IPS DF 4.7 (cell line): ENCODE results near the gene PANX3.
"Not testable (repeated sequence)": the region's sequence is repeated elsewhere in the genome, so short reads cannot be mapped to it uniquely, and the experiment has no call there.

ENCODE experiments used
- DNase-seq: peaks from one replicate; pipeline ENCODE4 v3.0.0-alpha.2; 2013; ENCODE audit warnings: low spot score; ENCODE audit errors: extremely low read depth

PANX3 gene, protein sequence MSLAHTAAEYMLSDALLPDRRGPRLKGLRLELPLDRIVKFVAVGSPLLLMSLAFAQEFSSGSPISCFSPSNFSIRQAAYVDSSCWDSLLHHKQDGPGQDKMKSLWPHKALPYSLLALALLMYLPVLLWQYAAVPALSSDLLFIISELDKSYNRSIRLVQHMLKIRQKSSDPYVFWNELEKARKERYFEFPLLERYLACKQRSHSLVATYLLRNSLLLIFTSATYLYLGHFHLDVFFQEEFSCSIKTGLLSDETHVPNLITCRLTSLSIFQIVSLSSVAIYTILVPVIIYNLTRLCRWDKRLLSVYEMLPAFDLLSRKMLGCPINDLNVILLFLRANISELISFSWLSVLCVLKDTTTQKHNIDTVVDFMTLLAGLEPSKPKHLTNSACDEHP

DNA sequence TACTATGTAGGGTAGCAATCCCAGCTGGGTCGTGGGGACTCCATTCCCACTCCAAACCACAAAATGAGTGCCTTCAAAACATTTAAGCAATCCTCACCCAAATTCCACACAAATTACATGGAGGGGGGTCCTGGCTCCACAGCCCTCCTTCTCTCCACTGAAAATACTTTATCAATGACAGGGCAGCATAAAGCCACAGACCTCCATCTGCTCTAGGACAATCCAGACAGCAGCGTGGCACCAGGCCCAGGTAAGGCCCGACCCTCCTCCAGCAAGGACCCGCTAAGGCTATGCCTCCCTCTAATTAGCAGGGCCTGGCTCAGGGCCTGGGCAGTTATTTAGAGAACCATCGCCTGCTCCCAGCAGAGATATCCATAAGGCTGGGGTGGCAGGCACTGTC lies at the start of gene PANX3:
Gene PANX3, plus strand, starts transcription at position 365 of the 400 bp plus-strand sequence. CDS start 129 bp downstream, outside the sequence.
- DNase-seq, result no peak

DNA sequence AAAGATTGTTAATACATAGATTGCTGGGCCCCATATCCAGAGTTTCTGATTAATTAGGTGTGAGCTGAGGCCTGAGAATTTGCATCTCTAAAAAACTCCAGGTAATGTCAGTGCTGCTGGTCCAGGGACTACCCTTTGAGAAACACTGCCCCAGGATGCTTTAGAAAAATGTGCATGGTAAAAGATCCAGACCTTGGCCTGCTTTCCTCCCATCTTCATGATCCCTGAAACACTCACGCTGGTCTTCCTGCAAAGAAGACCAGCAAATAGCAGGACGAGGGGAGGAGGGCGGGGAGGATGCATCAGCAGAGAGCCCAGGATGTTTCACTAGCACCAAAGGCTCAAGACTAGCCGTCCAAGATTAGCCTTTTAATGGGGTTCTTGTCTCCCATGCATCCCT lies 41.5 kb upstream of the PANX3 start, which contains the start of gene OR8A1:
Gene OR8A1, plus strand, starts transcription at position 301 of the 400 bp plus-strand sequence. CDS start 123 bp downstream, outside the sequence.
- no peak for DNase-seq

DNA sequence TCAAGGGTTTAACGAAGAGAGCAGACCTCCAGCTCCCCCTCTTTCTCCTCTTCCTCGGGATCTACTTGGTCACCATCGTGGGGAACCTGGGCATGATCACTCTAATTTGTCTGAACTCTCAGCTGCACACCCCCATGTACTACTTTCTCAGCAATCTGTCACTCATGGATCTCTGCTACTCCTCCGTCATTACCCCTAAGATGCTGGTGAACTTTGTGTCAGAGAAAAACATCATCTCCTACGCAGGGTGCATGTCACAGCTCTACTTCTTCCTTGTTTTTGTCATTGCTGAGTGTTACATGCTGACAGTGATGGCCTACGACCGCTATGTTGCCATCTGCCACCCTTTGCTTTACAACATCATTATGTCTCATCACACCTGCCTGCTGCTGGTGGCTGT lies 41.1 kb upstream of the PANX3 start:
- DNase-seq, result no peak

DNA sequence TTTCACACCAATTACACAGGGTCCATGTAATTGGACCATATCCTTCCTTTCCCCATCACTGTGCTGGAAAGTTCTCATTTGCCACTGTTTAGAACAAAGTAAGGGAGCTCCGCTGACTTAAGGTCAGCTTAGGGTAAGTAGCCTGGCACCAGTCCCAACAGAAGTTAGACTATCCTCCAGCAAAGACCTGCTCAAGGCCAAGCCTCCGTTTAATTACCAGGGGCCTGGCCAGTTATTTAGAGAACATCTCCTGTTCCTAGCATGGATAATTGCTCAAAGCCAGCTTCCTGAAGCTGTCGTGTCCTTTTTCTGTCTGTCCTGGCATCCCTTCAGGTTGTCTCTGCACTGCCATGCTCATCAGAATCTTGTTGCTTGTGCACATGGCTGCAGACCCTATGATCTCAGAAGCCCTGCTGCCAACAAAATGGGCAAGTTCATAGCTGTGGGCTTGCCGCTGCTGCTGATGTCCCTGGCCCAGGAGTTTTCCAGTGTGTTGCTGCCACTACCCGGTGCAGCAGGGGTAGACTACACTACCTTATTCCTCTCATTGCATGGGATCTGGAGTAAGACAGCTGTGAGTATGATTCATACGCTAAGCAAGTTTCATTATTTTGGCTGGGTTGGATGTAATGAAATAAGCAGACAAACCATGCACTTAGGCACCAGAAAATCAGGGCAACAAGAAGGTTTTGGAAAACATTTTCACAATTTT lies 33.4 kb upstream of the PANX3 start:
- DNase-seq, result no peak

DNA sequence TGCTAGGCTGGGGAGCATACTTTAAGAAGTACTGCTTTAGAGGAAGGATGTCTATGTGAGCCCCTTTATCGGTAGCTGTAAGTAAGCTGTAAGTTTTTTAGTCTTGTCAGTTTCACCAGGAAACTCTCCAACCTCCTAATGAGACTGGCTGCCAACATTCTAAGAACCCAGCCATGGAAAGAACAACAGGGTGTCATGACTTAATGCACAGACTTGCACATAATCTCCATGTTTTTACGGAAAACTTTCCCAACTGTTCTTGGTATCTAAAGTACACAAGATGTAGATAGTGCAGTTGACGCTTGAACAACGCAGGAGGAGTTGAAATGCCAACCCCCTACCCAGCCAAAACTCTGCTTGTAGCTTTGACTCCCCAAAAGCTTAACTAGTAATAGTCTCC lies 32.5 kb upstream of the PANX3 start:
- DNase-seq, result no peak

DNA sequence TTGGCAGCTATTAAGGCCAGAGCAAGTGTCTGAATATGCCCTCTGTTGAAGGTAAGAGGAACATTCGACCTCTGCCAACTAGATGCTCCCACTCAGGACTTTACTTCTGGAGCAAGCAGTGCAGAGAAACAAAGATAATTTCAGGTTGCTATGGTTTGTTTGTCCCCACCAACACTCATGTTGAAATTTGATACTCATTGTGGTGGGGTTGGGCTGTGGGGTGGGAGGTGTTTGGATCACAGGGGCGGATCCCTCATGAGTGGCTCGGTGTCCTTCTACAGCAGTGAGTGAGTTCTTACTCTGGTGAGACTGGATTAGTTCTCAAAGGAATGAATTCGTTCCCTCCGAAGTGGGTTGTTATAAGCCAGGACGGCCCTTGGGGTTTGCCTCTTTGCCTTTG lies 29.4 kb upstream of the PANX3 start:
- no peak for DNase-seq

DNA sequence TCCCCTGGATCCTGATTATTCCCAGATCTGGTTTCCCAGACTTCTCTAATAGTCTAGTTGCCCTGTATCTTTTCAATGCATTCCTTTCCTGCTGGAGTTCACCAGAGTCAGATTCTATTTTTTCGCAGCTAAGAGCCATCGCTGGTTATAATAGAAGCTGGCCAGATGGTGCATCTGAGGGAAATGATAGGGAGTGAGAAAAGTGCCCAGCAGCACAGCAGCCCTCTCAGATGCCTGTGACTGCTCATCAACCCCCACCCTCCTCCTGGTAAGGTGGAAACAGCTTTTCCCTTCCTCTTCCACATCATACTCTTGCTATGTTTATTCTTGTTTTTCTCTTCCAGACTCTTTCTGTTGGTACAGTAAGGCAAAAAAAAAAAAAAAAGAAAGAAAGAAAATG lies 28.7 kb upstream of the PANX3 start:
- no peak for DNase-seq

DNA sequence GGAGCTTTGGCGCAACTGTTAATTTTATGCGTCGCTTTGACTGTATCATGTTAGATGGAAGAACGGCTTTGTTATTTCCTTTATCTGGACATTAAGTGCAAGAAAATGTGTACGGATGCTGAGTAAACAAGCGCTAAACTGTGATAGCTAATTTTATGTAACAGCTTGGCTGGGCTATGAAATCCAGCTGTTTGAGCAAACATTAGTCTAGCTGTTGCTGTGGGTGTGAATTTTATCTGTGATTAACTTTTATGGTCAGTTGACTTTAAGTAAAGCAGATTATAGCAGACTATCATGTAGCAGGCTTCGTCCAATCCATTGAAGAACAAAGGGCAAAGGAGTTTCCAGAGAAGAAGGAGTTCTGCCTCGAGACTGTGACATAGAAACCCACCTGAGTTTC lies 27.4 kb upstream of the PANX3 start:
- DNase-seq, result no peak

DNA sequence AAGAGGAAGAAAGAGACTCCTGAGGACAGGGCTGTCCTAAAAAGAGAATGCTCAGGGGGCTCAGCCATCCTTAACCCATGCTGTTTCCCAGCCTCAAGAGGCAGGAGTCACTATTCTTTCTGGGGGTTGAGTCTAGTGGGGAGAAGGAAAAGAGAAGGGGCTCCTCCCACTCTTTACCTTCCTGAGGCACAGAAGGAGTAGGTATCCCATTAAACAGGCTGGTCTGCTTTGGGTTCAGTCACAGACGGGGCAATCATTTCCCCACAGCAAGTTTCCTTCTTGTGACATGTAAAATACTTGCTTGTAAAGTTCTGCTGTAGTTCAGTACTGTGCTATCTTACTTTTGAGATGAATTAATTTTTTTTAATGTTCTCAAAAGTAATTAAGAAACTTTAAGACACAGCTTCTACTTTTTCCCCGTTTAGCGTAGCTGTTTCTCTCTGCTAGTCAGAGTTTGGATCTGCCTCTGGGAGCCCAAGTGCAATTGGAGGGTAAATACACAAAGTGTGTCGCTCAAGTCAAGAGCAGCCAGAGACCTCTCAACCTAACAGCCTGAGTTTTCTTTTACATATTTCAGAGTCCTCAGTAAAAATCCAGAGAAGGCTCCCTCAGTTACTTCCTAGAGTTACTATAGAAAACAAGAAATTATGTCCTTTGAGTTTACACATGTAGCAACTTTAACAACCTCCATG lies 26.4 kb upstream of the PANX3 start:
- no peak for DNase-seq

DNA sequence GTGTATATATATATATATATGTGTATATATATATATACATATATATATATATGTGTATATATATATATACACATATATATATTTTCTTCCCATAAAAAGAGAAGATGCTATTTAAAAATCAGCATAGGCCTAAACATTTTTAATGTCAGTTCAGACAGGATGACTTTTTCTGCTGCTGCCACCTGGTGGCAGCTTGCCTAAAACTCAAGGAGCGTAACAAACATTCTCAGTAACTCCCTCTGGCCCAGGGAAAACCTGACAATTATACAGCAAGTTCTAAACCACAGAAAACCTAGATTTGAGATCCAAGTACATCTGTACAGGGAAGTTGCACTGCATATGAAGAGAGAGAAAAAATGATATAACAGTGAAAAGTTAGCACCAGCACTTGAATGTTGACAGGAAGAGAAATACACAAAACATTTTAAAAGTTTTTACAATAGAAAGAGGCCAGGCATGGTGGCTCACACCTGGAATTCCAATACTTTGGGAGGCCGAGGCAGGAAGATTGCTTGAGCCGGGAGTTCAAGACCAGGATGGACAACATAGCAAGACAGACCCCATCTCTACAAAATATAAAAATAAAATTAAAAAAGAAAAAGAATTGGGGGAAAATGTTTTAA lies 24.9 kb upstream of the PANX3 start:
- no peak for DNase-seq

DNA sequence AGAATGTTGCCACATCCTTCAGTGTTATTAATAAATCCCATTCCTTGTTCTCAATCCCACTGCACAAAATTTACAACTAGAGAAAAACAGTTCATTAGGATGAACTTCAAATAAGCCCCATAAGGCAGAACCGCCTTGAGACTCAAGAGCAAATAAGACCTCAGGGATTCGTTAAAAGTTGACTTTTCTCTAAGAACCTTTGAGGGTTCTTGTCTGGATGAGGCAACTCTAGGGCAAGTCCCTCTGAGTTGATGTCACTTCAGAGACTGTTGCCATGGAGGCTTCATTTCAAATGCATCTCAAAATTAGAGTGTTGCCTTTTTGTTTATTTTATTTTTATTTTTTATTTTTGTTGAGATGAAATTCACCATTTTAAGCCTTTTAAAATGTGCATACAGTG lies 19.8 kb upstream of the PANX3 start:
- no peak for DNase-seq

DNA sequence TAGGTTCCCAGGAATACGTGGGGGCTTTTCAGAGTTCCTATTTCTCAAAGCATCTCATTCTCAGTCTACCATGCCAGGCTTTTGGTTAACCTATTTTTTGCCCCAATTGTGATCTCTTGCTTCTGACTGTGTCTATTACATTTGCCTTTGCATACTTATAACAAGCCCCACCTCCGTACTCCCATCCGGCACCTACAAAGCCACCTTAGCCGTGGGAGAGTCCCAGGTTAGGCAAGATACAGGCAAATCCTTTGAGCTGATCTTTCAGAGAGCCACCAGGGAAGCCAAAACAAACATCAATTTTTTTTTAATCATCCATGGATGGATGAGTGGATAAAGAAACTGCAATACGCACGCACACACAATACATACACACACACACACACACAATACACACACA lies 18.6 kb upstream of the PANX3 start:
- no peak for DNase-seq

DNA sequence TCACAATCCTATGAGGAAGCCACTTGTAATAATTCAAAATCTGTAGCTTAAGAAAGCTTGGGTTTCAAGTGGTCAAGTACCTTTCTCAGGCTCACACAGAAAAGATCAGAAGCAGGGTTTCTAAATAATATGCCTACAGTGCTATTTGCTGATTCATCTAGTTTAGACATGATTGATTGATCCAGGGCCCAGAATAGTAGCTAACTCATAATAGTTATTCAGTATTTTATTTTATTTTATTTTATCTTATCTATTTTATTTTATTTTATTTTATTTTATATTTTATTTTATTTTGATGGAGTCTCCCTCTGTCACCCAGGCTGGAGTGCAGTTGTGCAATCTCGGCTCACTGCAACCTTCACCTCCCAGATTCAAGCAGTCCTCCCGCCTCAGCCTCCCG lies 15.9 kb upstream of the PANX3 start:
- no peak for DNase-seq

DNA sequence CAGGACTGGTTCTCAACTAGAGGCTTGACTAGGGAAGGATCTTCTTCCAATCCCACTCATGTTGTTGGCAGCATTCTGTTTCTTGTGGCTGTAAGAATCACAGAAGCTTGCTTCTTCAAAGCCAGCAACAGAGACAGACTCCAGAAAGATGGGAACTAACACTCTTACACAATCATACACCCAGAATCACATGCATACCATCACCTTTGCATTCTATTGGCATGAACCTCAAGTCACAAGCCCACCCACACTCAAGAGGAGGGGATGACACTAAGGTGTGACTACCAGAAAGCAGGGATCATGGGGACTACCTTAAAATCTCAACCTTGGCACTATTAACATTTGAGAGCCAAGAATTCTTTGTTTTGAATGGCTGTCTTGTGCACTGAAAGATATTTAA lies 13.6 kb upstream of the PANX3 start:
- DNase-seq, result no peak

DNA sequence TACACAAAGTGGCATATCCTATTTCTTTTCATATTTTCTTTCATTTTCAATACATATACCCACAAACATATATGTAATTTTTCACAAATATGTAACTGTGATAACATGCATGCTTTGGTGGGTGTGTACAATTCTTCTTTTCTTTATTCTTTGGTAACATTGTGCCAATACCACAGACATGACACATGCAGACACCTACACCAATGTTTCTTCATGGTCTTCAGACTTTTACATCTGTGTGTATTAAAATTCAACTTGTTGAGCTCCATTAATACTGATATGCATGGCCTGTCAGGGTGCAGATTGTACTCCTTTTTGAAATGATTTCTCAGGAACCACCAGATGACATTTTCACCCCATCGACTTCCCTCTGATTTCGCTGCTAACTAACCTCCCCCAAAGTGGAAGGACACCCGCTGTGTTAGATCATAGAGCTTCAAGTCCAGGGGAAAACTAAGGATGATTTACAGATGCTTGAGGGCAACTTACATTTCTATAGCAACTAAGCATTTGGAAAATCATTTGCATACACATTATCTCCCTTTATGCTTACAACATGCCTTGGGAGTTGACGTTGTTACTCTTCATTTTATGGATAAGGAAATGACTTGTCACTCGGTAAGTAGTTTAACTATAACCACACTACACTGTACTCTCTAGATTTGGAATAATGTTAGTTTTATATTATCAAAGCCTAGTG lies 10.5 kb upstream of the PANX3 start:
- no peak for DNase-seq

DNA sequence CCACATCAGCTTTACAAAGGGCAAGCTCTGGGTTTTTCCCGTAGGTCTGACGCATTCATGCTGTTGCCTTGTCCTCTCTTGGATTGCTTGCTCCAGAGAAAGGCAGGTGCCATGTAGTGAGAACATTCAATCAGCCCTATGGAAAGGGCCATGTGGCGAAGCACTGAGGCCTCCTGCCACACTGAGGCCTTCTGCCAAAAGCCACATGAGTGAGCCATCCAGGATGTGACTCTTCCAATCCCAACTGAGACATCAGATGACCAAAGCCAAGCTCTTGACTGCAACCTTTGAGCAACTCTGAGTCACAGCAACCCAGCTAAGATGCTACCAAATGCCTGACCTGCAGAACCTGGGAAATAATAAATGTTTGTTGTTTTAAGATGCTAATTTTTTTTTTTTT lies 9.0 kb upstream of the PANX3 start:
- no peak for DNase-seq

DNA sequence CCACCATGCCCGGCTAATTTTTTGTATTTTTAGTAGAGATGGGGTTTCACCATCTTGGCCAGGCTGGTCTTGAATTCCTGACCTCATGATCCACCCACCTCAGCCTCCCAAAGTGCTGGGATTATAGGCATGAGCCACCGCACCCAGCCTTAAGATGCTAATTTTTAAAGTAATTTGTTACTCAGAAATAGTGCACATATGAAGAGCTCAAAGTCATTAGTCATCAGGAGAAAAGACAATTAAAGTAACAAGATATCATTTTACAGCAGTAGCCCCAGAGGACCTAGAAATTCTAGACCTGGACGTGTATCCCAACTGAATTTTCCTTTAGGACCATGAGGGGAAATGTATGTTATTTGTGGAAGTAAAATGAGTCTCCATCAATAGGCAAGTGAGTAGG lies 8.5 kb upstream of the PANX3 start:
- not testable (repeated sequence) for DNase-seq

DNA sequence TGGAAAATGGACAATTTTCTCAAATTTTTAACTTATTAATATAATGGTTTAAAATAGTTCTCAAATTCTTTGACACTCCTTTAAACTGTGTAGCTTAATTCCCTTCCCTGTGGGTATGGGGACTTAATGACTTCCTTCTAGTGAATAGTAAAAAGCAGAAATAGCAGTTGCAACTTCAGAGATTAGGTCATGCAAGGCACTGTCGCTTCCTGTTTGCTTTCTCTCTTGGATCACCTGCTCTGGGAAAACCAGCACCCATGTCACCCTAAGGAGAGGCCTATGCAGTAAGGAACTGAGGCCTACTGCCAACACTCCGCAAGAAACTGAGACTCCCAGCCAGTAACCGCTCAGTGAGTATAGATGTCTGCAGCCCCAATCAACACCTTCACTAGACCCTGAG lies 5.5 kb upstream of the PANX3 start:
- DNase-seq, result no peak

DNA sequence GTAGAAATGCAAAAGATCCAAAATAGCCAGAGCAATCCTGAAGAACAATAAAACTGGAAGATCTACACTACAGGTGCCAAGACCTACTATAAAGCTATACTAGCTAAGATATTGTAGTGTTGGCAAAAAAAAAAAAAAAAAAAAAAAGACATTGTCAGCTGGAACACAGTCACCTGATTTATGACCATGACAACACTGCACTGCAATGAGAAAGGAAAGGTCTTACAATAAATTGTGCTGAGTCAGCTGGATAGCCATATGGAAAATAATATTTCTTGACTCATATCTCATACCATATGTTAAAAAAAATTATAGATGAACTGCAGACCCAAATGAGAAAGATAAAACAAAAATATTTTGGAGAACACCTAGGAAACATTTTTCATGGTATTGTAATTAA lies 3.1 kb upstream of the PANX3 start:
- DNase-seq, result no peak

DNA sequence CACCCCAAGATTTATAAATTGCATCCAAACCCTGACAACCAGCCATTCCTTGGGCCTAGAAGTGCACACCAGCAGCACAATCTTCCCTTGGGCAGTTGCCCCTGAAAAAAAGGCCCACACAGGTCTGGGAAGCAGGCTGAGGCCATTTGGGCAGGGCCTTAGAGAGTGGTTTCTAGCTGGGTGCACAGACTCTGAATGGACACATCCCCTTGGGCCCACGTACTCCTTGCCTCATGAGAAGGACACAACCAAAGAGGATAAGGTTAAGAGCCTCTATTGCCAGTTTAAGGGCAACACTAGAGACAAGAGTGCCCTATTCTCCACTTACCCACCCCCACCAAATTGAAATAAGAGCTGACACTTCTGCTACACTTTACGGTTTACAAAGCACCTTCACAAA lies 933 bp upstream of the PANX3 start:
- DNase-seq, result no peak

DNA sequence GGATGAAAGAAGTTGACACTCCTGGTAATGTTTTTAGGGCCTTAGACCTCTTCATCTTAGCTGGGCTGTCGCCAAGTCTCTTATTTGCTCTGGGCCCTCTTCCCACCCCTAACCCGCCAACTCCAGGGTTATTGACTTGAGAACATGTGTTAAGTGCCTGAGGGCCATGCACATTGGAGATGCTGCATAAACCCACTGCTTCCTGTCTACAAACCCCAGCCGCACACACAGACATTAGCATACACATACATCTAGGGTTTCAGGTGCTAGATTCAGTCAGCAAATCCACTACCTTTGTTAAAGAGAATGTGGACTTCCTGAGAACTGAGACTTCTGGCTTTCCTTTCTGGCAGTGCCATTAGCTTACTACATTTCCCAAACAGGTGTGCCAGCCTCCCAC lies 817 bp downstream of the PANX3 start:
- no peak for DNase-seq
